MM.1S (cell line): ENCODE data around the gene FNTB.

Source experiments
- EZH2 ChIP-seq: fragments of 300-600 bp; sonication (generic); optimal IDR thresholded peaks from 2 replicates; pipeline ENCODE3; 2017; ENCODE audit warnings: low read depth, mild to moderate bottlenecking, antibody characterized with exemption, low read length, mixed read lengths
- EZH2phosphoT487 ChIP-seq: fragments of 300-600 bp; sonication (generic); IDR thresholded peaks from 2 replicates; pipeline ENCODE4 v1.6.1; 2018; ENCODE audit warnings: antibody characterized with exemption, low read length
- TF ChIP-seq, protein P1 (sequence below): fragments of 300-600 bp; sonication (generic); IDR thresholded peaks from 2 replicates; pipeline ENCODE4 v1.5.1; 2016; ENCODE audit warnings: antibody characterized with exemption, low read length, mixed read lengths

- TF ChIP-seq, protein P1, sequence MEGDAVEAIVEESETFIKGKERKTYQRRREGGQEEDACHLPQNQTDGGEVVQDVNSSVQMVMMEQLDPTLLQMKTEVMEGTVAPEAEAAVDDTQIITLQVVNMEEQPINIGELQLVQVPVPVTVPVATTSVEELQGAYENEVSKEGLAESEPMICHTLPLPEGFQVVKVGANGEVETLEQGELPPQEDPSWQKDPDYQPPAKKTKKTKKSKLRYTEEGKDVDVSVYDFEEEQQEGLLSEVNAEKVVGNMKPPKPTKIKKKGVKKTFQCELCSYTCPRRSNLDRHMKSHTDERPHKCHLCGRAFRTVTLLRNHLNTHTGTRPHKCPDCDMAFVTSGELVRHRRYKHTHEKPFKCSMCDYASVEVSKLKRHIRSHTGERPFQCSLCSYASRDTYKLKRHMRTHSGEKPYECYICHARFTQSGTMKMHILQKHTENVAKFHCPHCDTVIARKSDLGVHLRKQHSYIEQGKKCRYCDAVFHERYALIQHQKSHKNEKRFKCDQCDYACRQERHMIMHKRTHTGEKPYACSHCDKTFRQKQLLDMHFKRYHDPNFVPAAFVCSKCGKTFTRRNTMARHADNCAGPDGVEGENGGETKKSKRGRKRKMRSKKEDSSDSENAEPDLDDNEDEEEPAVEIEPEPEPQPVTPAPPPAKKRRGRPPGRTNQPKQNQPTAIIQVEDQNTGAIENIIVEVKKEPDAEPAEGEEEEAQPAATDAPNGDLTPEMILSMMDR: no peak
- TF ChIP-seq EZH2phosphoT487 (no peak), EZH2 (no peak)
These were observed 94.5 kb downstream of the FNTB start for GRCh38 chr14:65080960-65081747.
